ENCODE results near the gene DCBLD1. TPM values are rescaled to one million over a fixed set of nuclear protein-coding genes. Genes with fewer than 3 reads are reported as not detected.
A peak's percentile ranks its signal among the peaks of the same experiment; 100 is the strongest.

Gene DCBLD1
- polyA plus RNA-seq, 1 donor (not counting 4 experiments of a cell fraction or from before 2014, with no cell fraction given), result 21.7 TPM

DNA sequence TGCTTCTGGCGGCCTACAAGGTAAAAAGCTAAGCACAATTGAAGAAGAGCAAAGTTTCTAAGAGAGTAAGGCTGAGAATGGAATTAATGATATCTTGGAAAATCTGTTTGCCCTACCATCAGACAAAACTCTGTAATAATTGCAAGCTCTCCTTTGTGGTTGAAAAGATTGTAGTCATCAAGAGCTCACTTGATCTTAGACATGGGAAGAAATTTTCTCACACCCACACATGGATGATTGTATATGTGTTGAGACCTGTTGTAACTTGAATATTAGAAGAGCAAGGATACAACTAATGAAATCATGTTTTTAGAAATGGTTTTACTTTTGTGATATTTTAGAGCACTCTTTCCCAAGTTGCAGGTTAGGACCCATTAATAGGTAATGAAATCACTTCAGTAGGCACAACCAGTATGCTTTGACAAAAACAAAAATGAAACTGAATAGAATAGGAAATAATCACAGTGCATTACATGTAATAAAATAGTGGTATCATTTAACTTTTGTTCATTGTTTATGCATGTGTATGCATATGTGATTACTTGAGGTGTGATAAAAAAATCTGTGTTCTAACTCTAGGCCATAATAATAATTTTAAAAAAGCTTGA, 14.0 kb downstream of the DCBLD1 start:
- H3K36me3 ChIP-seq (ENCODE audit: control insufficient read depth in 2 of 2, extremely low read depth in 1 of 2, insufficient read depth in 2 of 2, low read length in 2 of 2), result peaks cover 0 to 4% of the 10 kb centered on the region in 2 experiments
- DNase-seq (ENCODE audit: low read depth, low spot score) (peak; percentile 87), FAIRE-seq (peak; percentile 87)
- H3K9ac ChIP-seq (ENCODE audit: control insufficient read depth, extremely low read depth, insufficient read depth, low read length), result peak overlapping the region; percentile 76
- TF ChIP-seq CTCF (optimal IDR thresholded peaks at IDR 0.05 in 1 of 3, IDR thresholded peaks at IDR 0.05 in 1 of 3, conservative IDR thresholded peaks at IDR 0.05 in 1 of 3; ENCODE audit: extremely low read depth in 1 of 3, insufficient read depth in 2 of 3, low read length in 3 of 3) (no peak), EZH2 (IDR thresholded peaks at IDR 0.05; ENCODE audit: low read length) (no peak)
- no peaks in the 10 kb centered on the region for H3K9me1 ChIP-seq (ENCODE audit: control insufficient read depth, extremely low read depth, insufficient read depth, low read length)
- H3K4me1 ChIP-seq (ENCODE audit: control insufficient read depth, extremely low read depth, insufficient read depth, low read length), result peaks cover 56% of the 10 kb centered on the region
- dilution Hi-C loops (cut with MboI; ENCODE audit: extremely low pct_ligation_motif_present, low sequenced_read_pairs), result no loop called here
- no peak overlapping the region for H2AFZ ChIP-seq (ENCODE audit: control insufficient read depth, low read length)
- no peaks in the 10 kb centered on the region for H3K9me3 ChIP-seq (ENCODE audit: control insufficient read depth, low read depth, low read length)
- H3K27ac ChIP-seq (ENCODE audit: control insufficient read depth, insufficient read depth, low read length), result peak overlapping the region; percentile 97
- peaks cover 62% of the 10 kb centered on the region for H3K79me2 ChIP-seq (ENCODE audit: control insufficient read depth, insufficient read depth, low read length)
- no peaks in the 10 kb centered on the region for H3K27me3 ChIP-seq (ENCODE audit: control insufficient read depth, extremely low read depth, insufficient read depth, low read length)
- H4K20me1 ChIP-seq (ENCODE audit: control insufficient read depth, extremely low read depth, insufficient read depth, low read length), result no peaks in the 10 kb centered on the region
- H3K4me2 ChIP-seq (ENCODE audit: control insufficient read depth, extremely low read depth, insufficient read depth, low read depth, low read length), result peak overlapping the region; percentile 79
- peak overlapping the region in 2 of 3 experiments; percentile 23 to 56 for H3K4me3 ChIP-seq (ENCODE audit: control insufficient read depth in 2 of 3, extremely low read depth in 1 of 3, insufficient read depth in 2 of 3, low read depth in 1 of 3, low read length in 3 of 3)

- no peak for FAIRE-seq
- Histone ChIP-seq H2AFZ (ENCODE audit: control insufficient read depth, low read length) (no peak overlapping the region), H3K4me3 (ENCODE audit: control insufficient read depth in 2 of 3, extremely low read depth in 1 of 3, insufficient read depth in 2 of 3, low read depth in 1 of 3, low read length in 3 of 3) (no peak overlapping the region), H3K9me1 (ENCODE audit: control insufficient read depth, extremely low read depth, insufficient read depth, low read length) (no peaks in the 10 kb centered on the region), H3K79me2 (ENCODE audit: control insufficient read depth, insufficient read depth, low read length) (peaks cover 59% of the 10 kb centered on the region), H3K36me3 (ENCODE audit: control insufficient read depth in 2 of 2, extremely low read depth in 1 of 2, insufficient read depth in 2 of 2, low read length in 2 of 2) (peaks cover 0 to 4% of the 10 kb centered on the region in 2 experiments), H3K9ac (ENCODE audit: control insufficient read depth, extremely low read depth, insufficient read depth, low read length) (peak overlapping the region; percentile 76), H3K4me1 (ENCODE audit: control insufficient read depth, extremely low read depth, insufficient read depth, low read length) (peaks cover 49% of the 10 kb centered on the region), H3K9me3 (ENCODE audit: control insufficient read depth, low read depth, low read length) (no peaks in the 10 kb centered on the region), H3K27ac (ENCODE audit: control insufficient read depth, insufficient read depth, low read length) (peak overlapping the region; percentile 97), H4K20me1 (ENCODE audit: control insufficient read depth, extremely low read depth, insufficient read depth, low read length) (no peaks in the 10 kb centered on the region), H3K4me2 (ENCODE audit: control insufficient read depth, extremely low read depth, insufficient read depth, low read depth, low read length) (peak overlapping the region; percentile 79), H3K27me3 (ENCODE audit: control insufficient read depth, extremely low read depth, insufficient read depth, low read length) (no peaks in the 10 kb centered on the region)
- TF ChIP-seq EZH2 (IDR thresholded peaks at IDR 0.05; ENCODE audit: low read length) (no peak), CTCF (optimal IDR thresholded peaks at IDR 0.05 in 1 of 3, IDR thresholded peaks at IDR 0.05 in 1 of 3, conservative IDR thresholded peaks at IDR 0.05 in 1 of 3; ENCODE audit: extremely low read depth in 1 of 3, insufficient read depth in 2 of 3, low read length in 3 of 3) (no peak)
- dilution Hi-C loops (cut with MboI; ENCODE audit: extremely low pct_ligation_motif_present, low sequenced_read_pairs), result no loop called here
- DNase-seq (ENCODE audit: low read depth, low spot score), result no peak
These were observed 14.8 kb downstream of the DCBLD1 start for GRCh38 chr6:117497237-117497636.

Data from keratinocyte (primary cell).